Keratinocyte (primary cell): ENCODE results near the gene DHRSX. TPM values are rescaled to one million over a fixed set of nuclear protein-coding genes. Genes with fewer than 3 reads are reported as not detected.

ENCODE experiments used
- DNase-seq: peaks from one replicate; pipeline ENCODE4 v3.0.0-alpha.2; 2011; ENCODE audit warnings: low read depth, missing footprints, low spot score
- FAIRE-seq: peaks from 2 replicates; lab custom pipeline; 2011; peaks lifted over from hg19 to GRCh38; lab: Jason Lieb, UNC
- H2AFZ ChIP-seq: 2 replicates; pipeline ENCODE4 v1.6.0; 2012; ENCODE audit warnings: low read length, control low read depth, inconsistent platforms; ENCODE audit not compliant: control insufficient read depth
- H3K27ac ChIP-seq: 2 replicates; pipeline ENCODE4 v1.5.1; 2011; ENCODE audit warnings: low read length; ENCODE audit not compliant: control insufficient read depth, insufficient read depth
- H3K27me3 ChIP-seq: 3 replicates; pipeline ENCODE4 v1.6.0; 2011; ENCODE audit warnings: low read length; ENCODE audit not compliant: control insufficient read depth, insufficient read depth; ENCODE audit errors: extremely low read depth
- H3K36me3 ChIP-seq, 2 experiments: 2 replicates in 1 of 2; 3 replicates in 1 of 2; pipeline ENCODE4 v1.5.1; 2011; ENCODE audit warnings: low read length in 2 of 2, mild to moderate bottlenecking in 1 of 2; ENCODE audit not compliant: control insufficient read depth in 2 of 2, insufficient read depth in 2 of 2; ENCODE audit errors: extremely low read depth in 1 of 2
- H3K4me1 ChIP-seq: 3 replicates; pipeline ENCODE4 v1.5.1; 2011; ENCODE audit warnings: low read length; ENCODE audit not compliant: control insufficient read depth, insufficient read depth; ENCODE audit errors: extremely low read depth
- H3K4me2 ChIP-seq: 3 replicates; pipeline ENCODE4 v1.6.0; 2011; ENCODE audit warnings: low read depth, low read length; ENCODE audit not compliant: control insufficient read depth, insufficient read depth; ENCODE audit errors: extremely low read depth
- H3K4me3 ChIP-seq, 3 experiments: fragments of 200-600 bp in 1 of 3; sonication (generic) in 1 of 3; 2 replicates in 2 of 3; 3 replicates in 1 of 3; pipeline ENCODE4 v1.5.1; 2011 to 2016; ENCODE audit warnings: low read length in 3 of 3, mild to moderate bottlenecking in 3 of 3, control low read depth in 2 of 3, inconsistent platforms in 1 of 3, low read depth in 1 of 3, mixed read lengths in 1 of 3, mixed run types in 1 of 3, moderate library complexity in 1 of 3; ENCODE audit not compliant: control insufficient read depth in 2 of 3, insufficient read depth in 2 of 3; ENCODE audit errors: extremely low read depth in 1 of 3
- H3K79me2 ChIP-seq: 2 replicates; pipeline ENCODE4 v1.6.0; 2012; ENCODE audit warnings: low read length; ENCODE audit not compliant: control insufficient read depth, insufficient read depth
- H3K9ac ChIP-seq: 3 replicates; pipeline ENCODE4 v1.6.0; 2011; ENCODE audit warnings: low read length; ENCODE audit not compliant: control insufficient read depth, insufficient read depth; ENCODE audit errors: extremely low read depth
- H3K9me1 ChIP-seq: 3 replicates; pipeline ENCODE4 v1.6.0; 2011; ENCODE audit warnings: low read length; ENCODE audit not compliant: control insufficient read depth, insufficient read depth; ENCODE audit errors: extremely low read depth
- H3K9me3 ChIP-seq: 2 replicates; pipeline ENCODE4 v1.5.1; 2012; ENCODE audit warnings: low read depth, low read length; ENCODE audit not compliant: control insufficient read depth
- H4K20me1 ChIP-seq: 3 replicates; pipeline ENCODE4 v1.6.0; 2011; ENCODE audit warnings: low read length; ENCODE audit not compliant: control insufficient read depth, insufficient read depth; ENCODE audit errors: extremely low read depth
- EZH2 ChIP-seq: IDR thresholded peaks from one replicate; pipeline ENCODE4 v1.6.1; 2012; ENCODE audit warnings: inconsistent platforms, mild to moderate bottlenecking, low read length, moderate library complexity
- dilution Hi-C: fragments of 300-500 bp; cut with MboI; formaldehyde crosslinking; loops from one replicate; pipeline ENCODE4 v1.7.0; 2020; ENCODE audit warnings: low sequenced_read_pairs; ENCODE audit not compliant: extremely low pct_ligation_motif_present
- polyA plus RNA-seq, 5 experiments: library from polyadenylated mRNA; depleted of rRNA in 3 of 5; stranded (reverse) in 3 of 5; stranded (forward) in 1 of 5; unstranded in 1 of 5; fragments of >200 nt; gene quantifications; 1 replicate in 1 of 5; 2 replicates in 3 of 5; 3 replicates in 1 of 5; pipeline versions ENCODE4 v1.2.1 to v1.2.3, GENCODE V29; 2011 to 2012; ENCODE audit warnings: missing spikeins in 2 of 5, low read depth in 1 of 5, low replicate concordance in 1 of 5
- TF ChIP-seq, protein P1 (sequence below), 3 experiments: IDR thresholded peaks in 1 of 3; conservative IDR thresholded peaks in 1 of 3; optimal IDR thresholded peaks in 1 of 3; 2 replicates in 2 of 3; 3 replicates in 1 of 3; pipeline versions ENCODE3 to v1.5.1; 2011; ENCODE audit warnings: low read length in 3 of 3, mild to moderate bottlenecking in 3 of 3, moderate library complexity in 2 of 3, control low read depth in 1 of 3, inconsistent platforms in 1 of 3; ENCODE audit not compliant: insufficient read depth in 2 of 3; ENCODE audit errors: extremely low read depth in 1 of 3

DHRSX gene
- polyA plus RNA-seq, 1 donor (not counting 4 experiments of a cell fraction or from before 2014, with no cell fraction given), result 20.4 TPM

DNA sequence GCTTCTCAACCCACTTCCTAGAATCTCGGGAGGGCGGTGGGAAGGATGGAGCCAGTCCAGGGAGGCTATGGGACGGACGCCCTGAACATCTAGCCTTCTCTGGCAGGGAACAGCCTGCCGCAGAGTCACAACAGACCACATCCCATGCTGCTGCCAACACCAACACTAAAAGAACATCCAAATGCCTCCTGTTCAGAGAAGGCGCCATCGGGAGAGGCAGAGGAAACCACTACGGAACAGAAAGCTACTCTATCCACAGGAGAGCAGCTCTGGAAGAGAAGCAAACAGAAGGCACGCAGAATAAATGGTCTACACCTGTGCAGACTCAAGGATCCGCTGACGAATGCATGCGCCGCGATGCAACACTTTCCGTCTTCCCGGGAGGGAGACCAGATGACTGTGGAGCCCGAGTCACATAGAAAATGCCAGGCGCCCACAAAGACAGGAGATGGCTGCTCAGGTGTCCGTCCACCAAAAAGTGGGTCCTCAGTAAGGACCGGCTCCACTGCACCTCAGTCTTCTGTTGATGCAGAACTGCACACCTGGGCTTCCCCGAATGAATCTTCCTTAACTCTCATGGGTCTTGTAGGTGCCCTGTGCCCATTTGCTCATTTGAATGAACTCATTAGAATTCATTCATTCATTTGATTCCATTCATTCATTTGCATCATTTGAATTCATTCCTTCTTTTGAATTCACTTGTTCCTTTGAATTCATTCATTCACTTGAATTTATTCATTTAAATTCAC, 217.5 kb downstream of the DHRSX start:
- dilution Hi-C loops, result no loop called here
- Histone ChIP-seq H3K36me3 (no peaks in the 10 kb centered on the region), H4K20me1 (no peaks in the 10 kb centered on the region), H3K9me3 (no peaks in the 10 kb centered on the region), H3K9me1 (no peaks in the 10 kb centered on the region), H3K27me3 (no peaks in the 10 kb centered on the region), H2AFZ (no peak overlapping the region), H3K4me1 (no peaks in the 10 kb centered on the region), H3K4me2 (no peak overlapping the region), H3K27ac (no peak overlapping the region), H3K9ac (no peak overlapping the region), H3K79me2 (no peaks in the 10 kb centered on the region), H3K4me3 (no peak overlapping the region)
- TF ChIP-seq, protein P1, sequence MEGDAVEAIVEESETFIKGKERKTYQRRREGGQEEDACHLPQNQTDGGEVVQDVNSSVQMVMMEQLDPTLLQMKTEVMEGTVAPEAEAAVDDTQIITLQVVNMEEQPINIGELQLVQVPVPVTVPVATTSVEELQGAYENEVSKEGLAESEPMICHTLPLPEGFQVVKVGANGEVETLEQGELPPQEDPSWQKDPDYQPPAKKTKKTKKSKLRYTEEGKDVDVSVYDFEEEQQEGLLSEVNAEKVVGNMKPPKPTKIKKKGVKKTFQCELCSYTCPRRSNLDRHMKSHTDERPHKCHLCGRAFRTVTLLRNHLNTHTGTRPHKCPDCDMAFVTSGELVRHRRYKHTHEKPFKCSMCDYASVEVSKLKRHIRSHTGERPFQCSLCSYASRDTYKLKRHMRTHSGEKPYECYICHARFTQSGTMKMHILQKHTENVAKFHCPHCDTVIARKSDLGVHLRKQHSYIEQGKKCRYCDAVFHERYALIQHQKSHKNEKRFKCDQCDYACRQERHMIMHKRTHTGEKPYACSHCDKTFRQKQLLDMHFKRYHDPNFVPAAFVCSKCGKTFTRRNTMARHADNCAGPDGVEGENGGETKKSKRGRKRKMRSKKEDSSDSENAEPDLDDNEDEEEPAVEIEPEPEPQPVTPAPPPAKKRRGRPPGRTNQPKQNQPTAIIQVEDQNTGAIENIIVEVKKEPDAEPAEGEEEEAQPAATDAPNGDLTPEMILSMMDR (optimal IDR thresholded peaks at IDR 0.05 in 1 of 3, IDR thresholded peaks at IDR 0.05 in 1 of 3, conservative IDR thresholded peaks at IDR 0.05 in 1 of 3; ENCODE audit: extremely low read depth in 1 of 3, insufficient read depth in 2 of 3, low read length in 3 of 3), result no peak
- TF ChIP-seq EZH2, result no peak
- FAIRE-seq, result no peak
- no peak for DNase-seq

DNA sequence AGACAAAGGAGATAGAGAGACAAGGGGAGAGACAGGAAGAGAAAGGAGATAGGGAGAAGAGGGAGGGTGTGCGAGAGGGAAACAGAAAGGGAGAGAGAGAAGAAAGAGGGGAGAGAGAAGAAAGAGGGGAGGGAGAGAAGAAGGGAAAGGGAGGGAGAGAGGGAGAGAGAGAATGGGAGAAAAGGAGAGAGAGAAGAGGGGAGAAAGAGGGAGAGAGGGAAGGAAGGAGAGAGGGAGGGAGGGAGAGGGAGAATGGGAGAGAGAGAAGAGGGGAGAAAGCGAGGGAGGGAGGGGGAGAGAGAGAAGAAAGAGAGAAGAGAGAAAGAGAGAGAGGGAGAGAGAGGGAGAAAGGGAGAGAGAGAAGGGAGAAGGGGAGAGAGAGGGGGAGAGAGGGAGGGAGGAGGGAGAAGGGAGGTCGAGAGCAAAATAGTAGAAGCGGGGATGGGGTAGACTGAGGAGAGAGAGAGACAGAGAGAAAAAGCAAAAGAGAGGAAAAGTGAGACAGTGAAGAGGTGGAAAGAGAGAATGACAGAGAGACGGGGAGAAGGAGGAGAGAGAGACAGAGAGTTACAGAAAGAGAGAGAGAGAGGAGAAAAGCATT, 218.2 kb downstream of the DHRSX start:
- Histone ChIP-seq H3K4me2 (no peak overlapping the region), H3K36me3 (no peaks in the 10 kb centered on the region), H3K4me1 (no peaks in the 10 kb centered on the region), H3K27ac (no peak overlapping the region), H3K4me3 (no peak overlapping the region), H3K9ac (no peak overlapping the region), H3K9me3 (no peaks in the 10 kb centered on the region), H3K79me2 (no peaks in the 10 kb centered on the region), H3K9me1 (no peaks in the 10 kb centered on the region), H2AFZ (no peak overlapping the region), H3K27me3 (no peaks in the 10 kb centered on the region), H4K20me1 (no peaks in the 10 kb centered on the region)
- no peak for DNase-seq
- FAIRE-seq, result no peak
- TF ChIP-seq EZH2, result no peak
- TF ChIP-seq, protein P1 (optimal IDR thresholded peaks at IDR 0.05 in 1 of 3, IDR thresholded peaks at IDR 0.05 in 1 of 3, conservative IDR thresholded peaks at IDR 0.05 in 1 of 3; ENCODE audit: extremely low read depth in 1 of 3, insufficient read depth in 2 of 3, low read length in 3 of 3), result no peak
- dilution Hi-C loops, result no loop called here
